Vagina (tissue), 2 donors: ENCODE results near the gene RCSD1.

Source experiments
- POLR2A ChIP-seq, 2 donors: fragments of 450-650 bp; IDR thresholded peaks; one replicate each; pipeline ENCODE4 v1.6.1; 2017; ENCODE audit warnings: antibody characterized with exemption in 2 of 2, mild to moderate bottlenecking in 2 of 2, moderate library complexity in 2 of 2
- POLR2AphosphoS5 ChIP-seq, 2 donors: sonication (generic); formaldehyde crosslinking; IDR thresholded peaks; one replicate each; pipeline ENCODE4 v1.9.0; 2017; ENCODE audit warnings: antibody characterized with exemption in 2 of 2, mild to moderate bottlenecking in 2 of 2, low read depth in 1 of 2; ENCODE audit not compliant: insufficient read depth in 1 of 2
- TF ChIP-seq, protein P1 (sequence below), 3 experiments: fragments of 450-650 bp in 2 of 3; fragments of 200-600 bp in 1 of 3; sonication (generic) in 1 of 3; IDR thresholded peaks; one replicate each; pipeline ENCODE4 v1.5.1; 2017 to 2019; ENCODE audit warnings: antibody characterized with exemption in 3 of 3, mild to moderate bottlenecking in 2 of 3, moderate library complexity in 2 of 3

- TF ChIP-seq, protein P1, sequence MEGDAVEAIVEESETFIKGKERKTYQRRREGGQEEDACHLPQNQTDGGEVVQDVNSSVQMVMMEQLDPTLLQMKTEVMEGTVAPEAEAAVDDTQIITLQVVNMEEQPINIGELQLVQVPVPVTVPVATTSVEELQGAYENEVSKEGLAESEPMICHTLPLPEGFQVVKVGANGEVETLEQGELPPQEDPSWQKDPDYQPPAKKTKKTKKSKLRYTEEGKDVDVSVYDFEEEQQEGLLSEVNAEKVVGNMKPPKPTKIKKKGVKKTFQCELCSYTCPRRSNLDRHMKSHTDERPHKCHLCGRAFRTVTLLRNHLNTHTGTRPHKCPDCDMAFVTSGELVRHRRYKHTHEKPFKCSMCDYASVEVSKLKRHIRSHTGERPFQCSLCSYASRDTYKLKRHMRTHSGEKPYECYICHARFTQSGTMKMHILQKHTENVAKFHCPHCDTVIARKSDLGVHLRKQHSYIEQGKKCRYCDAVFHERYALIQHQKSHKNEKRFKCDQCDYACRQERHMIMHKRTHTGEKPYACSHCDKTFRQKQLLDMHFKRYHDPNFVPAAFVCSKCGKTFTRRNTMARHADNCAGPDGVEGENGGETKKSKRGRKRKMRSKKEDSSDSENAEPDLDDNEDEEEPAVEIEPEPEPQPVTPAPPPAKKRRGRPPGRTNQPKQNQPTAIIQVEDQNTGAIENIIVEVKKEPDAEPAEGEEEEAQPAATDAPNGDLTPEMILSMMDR (IDR thresholded peaks at IDR 0.05): no peak
- TF ChIP-seq POLR2AphosphoS5 (IDR thresholded peaks at IDR 0.05; ENCODE audit: insufficient read depth in 1 of 2, low read depth in 1 of 2): no peak
- no peak for TF ChIP-seq POLR2A (IDR thresholded peaks at IDR 0.05)
Observed at GRCh38 chr1:167683641-167684502, 53.8 kb downstream of the RCSD1 start.
